WTC11 (cell line): Measurements from ENCODE around the gene LINC01488. TPM values are rescaled to one million over a fixed set of nuclear protein-coding genes. Genes with fewer than 3 reads are reported as not detected.

Experiments
- ATAC-seq: fragments of 200-7000 bp; cut with Tn5 transposase; 2 replicates; pipeline ENCODE4 v1.10.0; 2021; ENCODE audit warnings: mild to moderate bottlenecking, moderate library complexity
- CTCF ChIA-PET: fragments of 300-600 bp; sonication (Branson Sonifier 250); formaldehyde crosslinking; loops from one replicate; lab custom pipeline; 2021; ENCODE audit warnings: antibody characterized with exemption; lab: Charles Lee
- POLR2A ChIA-PET: fragments of 350-600 bp; sonication (Branson Sonifier 250); formaldehyde crosslinking; loops from one replicate; lab custom pipeline; 2021; ENCODE audit warnings: antibody characterized with exemption; lab: Charles Lee
- DNase-seq: peaks from one replicate; pipeline ENCODE4 v3.0.0; 2021; ENCODE audit warnings: low spot score
- H3K27ac Mint-ChIP-seq: 2 replicates; pipeline ENCODE4 v1.8.0; 2021; ENCODE audit warnings: mixed read lengths
- H3K27me3 Mint-ChIP-seq: 2 replicates; pipeline ENCODE4 v1.8.0; 2021; ENCODE audit warnings: low read depth, mild to moderate bottlenecking, moderate library complexity, mixed read lengths
- H3K36me3 Mint-ChIP-seq: 2 replicates; pipeline ENCODE4 v1.8.0; 2021; ENCODE audit warnings: mixed read lengths
- H3K4me1 Mint-ChIP-seq: 2 replicates; pipeline ENCODE4 v1.8.0; 2022; ENCODE audit warnings: mixed read lengths
- H3K4me3 Mint-ChIP-seq: 2 replicates; pipeline ENCODE4 v1.8.0; 2021; ENCODE audit warnings: mild to moderate bottlenecking, moderate library complexity, mixed read lengths
- H3K9me3 Mint-ChIP-seq: 2 replicates; pipeline ENCODE4 v1.8.0; 2021; ENCODE audit warnings: mixed read lengths
- CREM ChIP-seq: sonication (generic); formaldehyde crosslinking; IDR thresholded peaks from 2 replicates; pipeline ENCODE4 v1.8.1; 2022; ENCODE audit warnings: mild to moderate bottlenecking, missing genetic modification reagents, moderate library complexity
- EMX1 ChIP-seq: fragments of 250-450 bp; sonication (Bioruptor Pico); IDR thresholded peaks from 2 replicates; pipeline ENCODE4 v1.8.0; 2021; ENCODE audit warnings: mild to moderate bottlenecking
- FOXK1 ChIP-seq: sonication (generic); formaldehyde crosslinking; IDR thresholded peaks from 2 replicates; pipeline ENCODE4 v1.8.0; 2022; ENCODE audit warnings: mild to moderate bottlenecking, moderate library complexity, missing genetic modification reagents
- GRHL2 ChIP-seq: fragments of 250-450 bp; sonication (Bioruptor Pico); IDR thresholded peaks from 2 replicates; pipeline ENCODE4 v1.8.0; 2022; ENCODE audit warnings: mild to moderate bottlenecking, moderate library complexity; ENCODE audit not compliant: insufficient replicate concordance, severe bottlenecking
- NR3C1 ChIP-seq: sonication (generic); formaldehyde crosslinking; conservative IDR thresholded peaks from 2 replicates; pipeline ENCODE4 v1.8.1; 2023; ENCODE audit warnings: low read depth, mild to moderate bottlenecking, missing genetic modification reagents
- OVOL2 ChIP-seq: fragments of 250-450 bp; sonication (Bioruptor Pico); IDR thresholded peaks from 2 replicates; pipeline ENCODE4 v1.9.0; 2021; ENCODE audit warnings: mild to moderate bottlenecking, borderline replicate concordance
- RORB ChIP-seq: fragments of 250-450 bp; sonication (Bioruptor Pico); IDR thresholded peaks from 2 replicates; pipeline ENCODE4 v1.9.0; 2021; ENCODE audit warnings: mild to moderate bottlenecking
- TEAD1 ChIP-seq: sonication (generic); formaldehyde crosslinking; IDR thresholded peaks from 2 replicates; pipeline ENCODE4 v1.8.0; 2022; ENCODE audit warnings: mild to moderate bottlenecking, missing genetic modification reagents
- TEAD4 ChIP-seq: sonication (generic); formaldehyde crosslinking; IDR thresholded peaks from 2 replicates; pipeline ENCODE4 v1.8.0; 2022; ENCODE audit warnings: mild to moderate bottlenecking, missing genetic modification reagents
- ZBTB21 ChIP-seq: sonication (generic); formaldehyde crosslinking; IDR thresholded peaks from 2 replicates; pipeline ENCODE4 v1.8.1; 2023; ENCODE audit warnings: mild to moderate bottlenecking, missing genetic modification reagents, borderline replicate concordance
- ZMAT4 ChIP-seq: fragments of 250-450 bp; sonication (Bioruptor Pico); IDR thresholded peaks from 2 replicates; pipeline ENCODE4 v1.9.0; 2021; ENCODE audit warnings: mild to moderate bottlenecking
- ZNF138 ChIP-seq: sonication (generic); formaldehyde crosslinking; conservative IDR thresholded peaks from 2 replicates; pipeline ENCODE4 v1.8.1; 2022; ENCODE audit warnings: mild to moderate bottlenecking, moderate library complexity, missing genetic modification reagents
- ZNF232 ChIP-seq: sonication (generic); formaldehyde crosslinking; IDR thresholded peaks from 2 replicates; pipeline ENCODE4 v1.8.0; 2022; ENCODE audit warnings: mild to moderate bottlenecking, missing genetic modification reagents
- ZNF425 ChIP-seq: fragments of 250-450 bp; sonication (Bioruptor Pico); conservative IDR thresholded peaks from 2 replicates; pipeline ENCODE4 v1.9.0; 2021; ENCODE audit warnings: mild to moderate bottlenecking
- ZNF671 ChIP-seq: fragments of 250-450 bp; sonication (Bioruptor Pico); IDR thresholded peaks from 2 replicates; pipeline ENCODE4 v1.8.0; 2021; ENCODE audit warnings: mild to moderate bottlenecking
- total RNA-seq: library from RNA; stranded (reverse); gene quantifications from 3 replicates; pipeline ENCODE4 v1.2.3, GENCODE V29; 2021
- TF ChIP-seq, protein P1 (sequence below): sonication (generic); formaldehyde crosslinking; IDR thresholded peaks from 2 replicates; pipeline ENCODE4 v1.8.0; 2022; ENCODE audit warnings: mild to moderate bottlenecking, missing genetic modification reagents
- TF ChIP-seq, protein P2 (sequence below): fragments of 250-450 bp; sonication (Bioruptor Pico); IDR thresholded peaks from 2 replicates; pipeline ENCODE4 v1.9.0; 2021; ENCODE audit warnings: moderate library complexity, mild to moderate bottlenecking, inconsistent platforms, borderline replicate concordance
- TF ChIP-seq, protein P3 (sequence below): sonication (generic); formaldehyde crosslinking; IDR thresholded peaks from 2 replicates; pipeline ENCODE4 v1.8.1; 2022; ENCODE audit warnings: mild to moderate bottlenecking, missing genetic modification reagents, moderate library complexity, borderline replicate concordance
- TF ChIP-seq, protein P4 (sequence below): sonication (generic); formaldehyde crosslinking; conservative IDR thresholded peaks from 2 replicates; pipeline ENCODE4 v1.8.1; 2022; ENCODE audit warnings: mild to moderate bottlenecking, missing genetic modification reagents
- TF ChIP-seq, protein P5 (sequence below): sonication (generic); formaldehyde crosslinking; IDR thresholded peaks from 2 replicates; pipeline ENCODE4 v1.8.1; 2023; ENCODE audit warnings: mild to moderate bottlenecking, missing genetic modification reagents
- TF ChIP-seq, protein P6 (sequence below): sonication (generic); formaldehyde crosslinking; IDR thresholded peaks from 2 replicates; pipeline ENCODE4 v1.8.1; 2022; ENCODE audit warnings: missing genetic modification reagents, borderline replicate concordance

The LINC01488 gene
- total RNA-seq, 1 experiment from 2014 or later: not detected

- peaks cover 14% of the 10 kb centered on the region for H3K9me3 Mint-ChIP-seq
- ATAC-seq (no peak), DNase-seq (no peak)
- ChIA-PET POLR2A (no interaction called here), CTCF (interaction anchor here (0.9 kb wide), 1 partner anchor 333 kb away, joined by 5 read pairs; no protein-coding TSS in a partner anchor)
- peaks cover 12% of the 10 kb centered on the region for H3K36me3 Mint-ChIP-seq
- H3K27ac Mint-ChIP-seq: no peak overlapping the region
- peaks cover 15% of the 10 kb centered on the region for H3K4me1 Mint-ChIP-seq
- H3K27me3 Mint-ChIP-seq: no peaks in the 10 kb centered on the region; the same call in 1 of the 2 replicates
- no peak for TF ChIP-seq ZNF138
- no peak for TF ChIP-seq FOXK1 (CRISPR knock-in tag)
- no peak for TF ChIP-seq TEAD4 (CRISPR knock-in tag)
- TF ChIP-seq, protein P1, sequence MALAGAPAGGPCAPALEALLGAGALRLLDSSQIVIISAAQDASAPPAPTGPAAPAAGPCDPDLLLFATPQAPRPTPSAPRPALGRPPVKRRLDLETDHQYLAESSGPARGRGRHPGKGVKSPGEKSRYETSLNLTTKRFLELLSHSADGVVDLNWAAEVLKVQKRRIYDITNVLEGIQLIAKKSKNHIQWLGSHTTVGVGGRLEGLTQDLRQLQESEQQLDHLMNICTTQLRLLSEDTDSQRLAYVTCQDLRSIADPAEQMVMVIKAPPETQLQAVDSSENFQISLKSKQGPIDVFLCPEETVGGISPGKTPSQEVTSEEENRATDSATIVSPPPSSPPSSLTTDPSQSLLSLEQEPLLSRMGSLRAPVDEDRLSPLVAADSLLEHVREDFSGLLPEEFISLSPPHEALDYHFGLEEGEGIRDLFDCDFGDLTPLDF (CRISPR knock-in tag): no peak
- no peak for TF ChIP-seq ZMAT4 (CRISPR knock-in tag)
- no peak for TF ChIP-seq ZNF232 (CRISPR knock-in tag)
- TF ChIP-seq GRHL2 (CRISPR knock-in tag): no peak
- no peak for TF ChIP-seq EMX1
- no peak for TF ChIP-seq ZNF671 (CRISPR knock-in tag)
- TF ChIP-seq OVOL2 (CRISPR knock-in tag): no peak
- TF ChIP-seq, protein P2, sequence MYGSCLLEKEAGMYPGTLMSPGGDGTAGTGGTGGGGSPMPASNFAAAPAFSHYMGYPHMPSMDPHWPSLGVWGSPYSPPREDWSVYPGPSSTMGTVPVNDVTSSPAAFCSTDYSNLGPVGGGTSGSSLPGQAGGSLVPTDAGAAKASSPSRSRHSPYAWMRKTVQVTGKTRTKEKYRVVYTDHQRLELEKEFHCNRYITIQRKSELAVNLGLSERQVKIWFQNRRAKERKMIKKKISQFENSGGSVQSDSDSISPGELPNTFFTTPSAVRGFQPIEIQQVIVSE (CRISPR knock-in tag): no peak
- no peak for TF ChIP-seq ZBTB21 (CRISPR knock-in tag)
- TF ChIP-seq CREM (CRISPR knock-in tag): no peak
- H3K4me3 Mint-ChIP-seq: no peak overlapping the region
These were observed 17.2 kb upstream of the LINC01488 start for GRCh38 chr11:69463995-69464960.

DNA sequence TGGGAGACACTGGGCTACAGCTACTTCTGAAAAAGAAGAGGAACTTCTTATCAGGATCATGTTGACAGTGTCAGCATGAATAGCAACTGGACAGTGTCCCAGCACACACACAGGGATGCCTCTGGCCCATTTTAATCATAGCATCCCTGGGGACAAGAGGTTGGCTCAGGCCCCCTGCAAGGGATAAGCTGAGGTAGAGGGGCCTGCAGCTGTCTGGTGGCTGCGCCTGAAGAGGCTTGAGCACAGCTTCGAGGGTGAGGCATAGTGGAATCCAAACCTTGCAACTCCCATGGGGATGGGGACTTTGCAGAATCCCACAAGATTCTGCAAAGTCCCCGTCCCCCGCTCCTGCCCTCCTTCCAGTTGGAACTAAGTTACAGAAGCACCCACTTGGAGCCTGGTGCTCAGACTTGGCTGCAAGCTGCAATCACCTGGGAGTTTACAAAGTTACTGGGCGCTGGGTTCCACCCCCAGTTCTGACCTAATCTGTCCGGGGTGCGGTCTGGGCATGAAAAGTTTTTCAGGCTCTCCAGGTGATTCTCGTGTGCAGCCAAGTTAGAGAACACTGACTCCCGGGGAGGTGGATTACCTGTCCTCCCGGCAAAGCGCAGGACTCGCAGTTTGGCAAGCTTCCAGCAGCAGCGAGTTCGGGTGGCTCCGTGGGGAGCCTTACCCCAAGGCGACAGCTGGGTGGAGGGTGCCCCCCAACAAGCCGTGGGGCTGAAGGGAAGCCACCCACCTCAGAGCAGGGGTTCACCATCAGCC is 16.0 kb upstream of the LINC01488 start:
- H3K27me3 Mint-ChIP-seq: no peaks in the 10 kb centered on the region; the same call in 1 of the 2 replicates
- DNase-seq (no peak), ATAC-seq (no peak)
- CTCF ChIA-PET: interaction anchor here (1.2 kb wide), 1 partner anchor 334 kb away, joined by 3 read pairs; no protein-coding TSS in a partner anchor
- peaks cover 10% of the 10 kb centered on the region for H3K9me3 Mint-ChIP-seq
- no peak overlapping the region for H3K4me3 Mint-ChIP-seq
- H3K36me3 Mint-ChIP-seq: peaks cover 8% of the 10 kb centered on the region
- H3K4me1 Mint-ChIP-seq: peaks cover 15% of the 10 kb centered on the region
- H3K27ac Mint-ChIP-seq: no peak overlapping the region
- POLR2A ChIA-PET: interaction anchor here (0.8 kb wide), 1 partner anchor 9 kb away, joined by 3 read pairs; no protein-coding TSS in a partner anchor
- TF ChIP-seq, protein P3, sequence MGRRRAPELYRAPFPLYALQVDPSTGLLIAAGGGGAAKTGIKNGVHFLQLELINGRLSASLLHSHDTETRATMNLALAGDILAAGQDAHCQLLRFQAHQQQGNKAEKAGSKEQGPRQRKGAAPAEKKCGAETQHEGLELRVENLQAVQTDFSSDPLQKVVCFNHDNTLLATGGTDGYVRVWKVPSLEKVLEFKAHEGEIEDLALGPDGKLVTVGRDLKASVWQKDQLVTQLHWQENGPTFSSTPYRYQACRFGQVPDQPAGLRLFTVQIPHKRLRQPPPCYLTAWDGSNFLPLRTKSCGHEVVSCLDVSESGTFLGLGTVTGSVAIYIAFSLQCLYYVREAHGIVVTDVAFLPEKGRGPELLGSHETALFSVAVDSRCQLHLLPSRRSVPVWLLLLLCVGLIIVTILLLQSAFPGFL: no peak
- TF ChIP-seq RORB: no peak
- TF ChIP-seq CREM (CRISPR knock-in tag): no peak
- TF ChIP-seq NR3C1 (CRISPR knock-in tag): no peak
- no peak for TF ChIP-seq ZNF425
- no peak for TF ChIP-seq TEAD1 (CRISPR knock-in tag)
- TF ChIP-seq, protein P4, sequence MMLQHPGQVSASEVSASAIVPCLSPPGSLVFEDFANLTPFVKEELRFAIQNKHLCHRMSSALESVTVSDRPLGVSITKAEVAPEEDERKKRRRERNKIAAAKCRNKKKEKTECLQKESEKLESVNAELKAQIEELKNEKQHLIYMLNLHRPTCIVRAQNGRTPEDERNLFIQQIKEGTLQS (CRISPR knock-in tag): no peak
- no peak for TF ChIP-seq ZNF232 (CRISPR knock-in tag)
- TF ChIP-seq, protein P5, sequence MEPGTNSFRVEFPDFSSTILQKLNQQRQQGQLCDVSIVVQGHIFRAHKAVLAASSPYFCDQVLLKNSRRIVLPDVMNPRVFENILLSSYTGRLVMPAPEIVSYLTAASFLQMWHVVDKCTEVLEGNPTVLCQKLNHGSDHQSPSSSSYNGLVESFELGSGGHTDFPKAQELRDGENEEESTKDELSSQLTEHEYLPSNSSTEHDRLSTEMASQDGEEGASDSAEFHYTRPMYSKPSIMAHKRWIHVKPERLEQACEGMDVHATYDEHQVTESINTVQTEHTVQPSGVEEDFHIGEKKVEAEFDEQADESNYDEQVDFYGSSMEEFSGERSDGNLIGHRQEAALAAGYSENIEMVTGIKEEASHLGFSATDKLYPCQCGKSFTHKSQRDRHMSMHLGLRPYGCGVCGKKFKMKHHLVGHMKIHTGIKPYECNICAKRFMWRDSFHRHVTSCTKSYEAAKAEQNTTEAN (CRISPR knock-in tag): no peak
- TF ChIP-seq, protein P6, sequence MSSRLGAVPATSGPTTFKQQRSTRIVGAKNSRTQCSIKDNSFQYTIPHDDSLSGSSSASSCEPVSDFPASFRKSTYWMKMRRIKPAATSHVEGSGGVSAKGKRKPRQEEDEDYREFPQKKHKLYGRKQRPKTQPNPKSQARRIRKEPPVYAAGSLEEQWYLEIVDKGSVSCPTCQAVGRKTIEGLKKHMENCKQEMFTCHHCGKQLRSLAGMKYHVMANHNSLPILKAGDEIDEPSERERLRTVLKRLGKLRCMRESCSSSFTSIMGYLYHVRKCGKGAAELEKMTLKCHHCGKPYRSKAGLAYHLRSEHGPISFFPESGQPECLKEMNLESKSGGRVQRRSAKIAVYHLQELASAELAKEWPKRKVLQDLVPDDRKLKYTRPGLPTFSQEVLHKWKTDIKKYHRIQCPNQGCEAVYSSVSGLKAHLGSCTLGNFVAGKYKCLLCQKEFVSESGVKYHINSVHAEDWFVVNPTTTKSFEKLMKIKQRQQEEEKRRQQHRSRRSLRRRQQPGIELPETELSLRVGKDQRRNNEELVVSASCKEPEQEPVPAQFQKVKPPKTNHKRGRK (CRISPR knock-in tag): no peak
